Fibroblast of mammary gland (primary cell): Measurements from ENCODE around the gene KDM2B.

Experiments used
- DNase-seq: peaks from one replicate; pipeline ENCODE4 v3.0.0-alpha.2; 2010; ENCODE audit warnings: low read depth
- H3K4me3 ChIP-seq: 2 replicates; pipeline ENCODE4 v1.5.1; 2011; ENCODE audit warnings: low read depth, mild to moderate bottlenecking, low read length, moderate library complexity; ENCODE audit not compliant: control insufficient read depth
- TF ChIP-seq, protein P1 (sequence below): conservative IDR thresholded peaks from 2 replicates; pipeline ENCODE4 v1.5.1; 2011; ENCODE audit warnings: low read depth, low read length, inconsistent platforms; ENCODE audit not compliant: control insufficient read depth, insufficient read depth

KDM2B gene

DNA sequence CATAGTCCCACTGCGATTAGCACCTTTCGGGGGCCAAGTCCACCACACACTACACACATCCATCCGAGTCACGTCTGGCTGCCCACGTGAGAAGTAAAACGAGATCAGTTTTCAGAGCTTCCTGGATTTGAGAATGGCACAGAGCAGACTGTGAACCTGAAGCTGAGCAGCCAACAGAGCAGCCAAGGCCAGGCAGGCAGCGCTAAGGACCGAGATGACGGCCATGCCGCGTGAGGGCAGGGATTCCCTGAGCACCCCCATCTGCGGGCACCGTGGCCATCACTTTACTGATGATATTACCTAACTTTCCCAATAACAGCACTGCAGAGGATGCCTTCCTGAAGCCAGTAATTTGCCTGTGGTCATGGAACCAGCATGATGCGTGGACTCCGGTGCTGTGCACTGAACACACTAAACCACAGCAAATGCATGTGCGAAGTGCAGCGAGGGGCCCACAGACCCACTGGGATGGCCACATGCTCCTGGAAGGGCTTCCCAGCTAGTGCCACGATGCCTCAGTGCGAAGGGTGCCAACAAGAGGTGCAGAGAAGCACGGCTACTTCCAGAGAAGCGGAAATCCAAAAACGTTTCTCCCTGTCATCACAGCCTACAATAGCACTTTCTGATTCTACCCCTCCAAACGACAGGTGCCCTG lies 124.9 kb downstream of the KDM2B start:
- H3K4me3 ChIP-seq, result no peak overlapping the region
- no peak for DNase-seq
- TF ChIP-seq, protein P1, sequence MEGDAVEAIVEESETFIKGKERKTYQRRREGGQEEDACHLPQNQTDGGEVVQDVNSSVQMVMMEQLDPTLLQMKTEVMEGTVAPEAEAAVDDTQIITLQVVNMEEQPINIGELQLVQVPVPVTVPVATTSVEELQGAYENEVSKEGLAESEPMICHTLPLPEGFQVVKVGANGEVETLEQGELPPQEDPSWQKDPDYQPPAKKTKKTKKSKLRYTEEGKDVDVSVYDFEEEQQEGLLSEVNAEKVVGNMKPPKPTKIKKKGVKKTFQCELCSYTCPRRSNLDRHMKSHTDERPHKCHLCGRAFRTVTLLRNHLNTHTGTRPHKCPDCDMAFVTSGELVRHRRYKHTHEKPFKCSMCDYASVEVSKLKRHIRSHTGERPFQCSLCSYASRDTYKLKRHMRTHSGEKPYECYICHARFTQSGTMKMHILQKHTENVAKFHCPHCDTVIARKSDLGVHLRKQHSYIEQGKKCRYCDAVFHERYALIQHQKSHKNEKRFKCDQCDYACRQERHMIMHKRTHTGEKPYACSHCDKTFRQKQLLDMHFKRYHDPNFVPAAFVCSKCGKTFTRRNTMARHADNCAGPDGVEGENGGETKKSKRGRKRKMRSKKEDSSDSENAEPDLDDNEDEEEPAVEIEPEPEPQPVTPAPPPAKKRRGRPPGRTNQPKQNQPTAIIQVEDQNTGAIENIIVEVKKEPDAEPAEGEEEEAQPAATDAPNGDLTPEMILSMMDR, result no peak

DNA sequence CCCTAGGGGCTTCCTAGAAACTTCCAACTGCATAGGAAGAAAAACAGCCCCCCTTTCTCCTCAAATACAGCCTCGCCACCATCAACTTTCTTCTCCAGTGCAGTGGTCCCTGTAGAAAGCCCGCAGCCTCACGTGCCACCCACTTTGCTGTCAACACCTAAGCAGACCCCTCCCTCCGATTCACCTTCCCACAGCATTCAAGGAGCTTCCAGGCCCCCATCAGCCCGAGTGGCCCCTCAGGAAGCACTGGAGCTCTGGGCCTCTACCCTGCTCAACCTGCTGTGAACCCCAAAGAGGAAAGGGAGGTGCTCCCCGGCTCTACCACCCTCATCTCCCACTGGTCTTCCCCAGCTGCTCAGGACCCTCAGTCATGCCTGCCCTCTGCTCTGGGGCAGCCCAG lies 125.9 kb downstream of the KDM2B start:
- no peak for DNase-seq
- TF ChIP-seq, protein P1, result no peak
- H3K4me3 ChIP-seq, result no peak overlapping the region

DNA sequence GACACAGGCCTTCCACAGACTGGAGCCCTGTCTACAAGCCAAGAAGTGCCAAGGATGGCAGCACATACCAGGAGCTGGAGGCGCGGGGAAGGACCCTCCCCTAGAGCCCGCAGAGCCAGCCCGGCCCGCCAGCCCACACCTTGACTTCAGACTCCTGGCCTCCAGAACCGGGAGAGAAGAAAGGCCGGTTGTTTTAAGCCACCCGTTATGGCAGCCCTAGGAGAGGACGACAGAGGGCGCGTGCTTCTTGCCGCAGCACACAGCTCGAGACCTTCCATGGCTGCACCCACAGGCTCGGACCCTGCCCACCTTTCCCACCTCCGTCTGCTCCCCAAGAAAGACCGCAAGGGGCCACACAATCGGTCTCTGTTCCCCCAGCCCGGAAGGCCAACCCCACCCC lies 127.2 kb downstream of the KDM2B start:
- TF ChIP-seq, protein P1, result no peak
- H3K4me3 ChIP-seq, result no peak overlapping the region
- DNase-seq, result no peak

DNA sequence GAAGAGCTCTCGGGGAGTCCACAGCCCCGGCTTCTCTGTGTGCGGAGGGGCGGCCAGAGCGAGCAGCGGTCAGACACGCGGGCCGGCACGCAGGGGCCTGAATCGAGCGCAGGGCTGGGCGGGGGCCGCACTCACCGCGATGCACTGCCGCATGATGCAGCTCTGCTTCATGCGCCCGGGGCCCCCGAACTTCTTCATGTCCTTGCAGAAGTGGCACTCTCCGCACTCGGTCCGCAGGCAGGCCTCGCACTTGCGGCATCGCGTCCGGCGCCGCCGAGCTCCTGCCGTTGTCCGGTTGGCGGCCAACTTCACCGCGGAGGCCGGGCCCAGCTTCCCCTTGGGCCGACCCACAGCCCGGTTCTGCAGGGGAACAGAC lies 127.8 kb downstream of the KDM2B start:
- H3K4me3 ChIP-seq, result no peak overlapping the region
- TF ChIP-seq, protein P1, result no peak

DNA sequence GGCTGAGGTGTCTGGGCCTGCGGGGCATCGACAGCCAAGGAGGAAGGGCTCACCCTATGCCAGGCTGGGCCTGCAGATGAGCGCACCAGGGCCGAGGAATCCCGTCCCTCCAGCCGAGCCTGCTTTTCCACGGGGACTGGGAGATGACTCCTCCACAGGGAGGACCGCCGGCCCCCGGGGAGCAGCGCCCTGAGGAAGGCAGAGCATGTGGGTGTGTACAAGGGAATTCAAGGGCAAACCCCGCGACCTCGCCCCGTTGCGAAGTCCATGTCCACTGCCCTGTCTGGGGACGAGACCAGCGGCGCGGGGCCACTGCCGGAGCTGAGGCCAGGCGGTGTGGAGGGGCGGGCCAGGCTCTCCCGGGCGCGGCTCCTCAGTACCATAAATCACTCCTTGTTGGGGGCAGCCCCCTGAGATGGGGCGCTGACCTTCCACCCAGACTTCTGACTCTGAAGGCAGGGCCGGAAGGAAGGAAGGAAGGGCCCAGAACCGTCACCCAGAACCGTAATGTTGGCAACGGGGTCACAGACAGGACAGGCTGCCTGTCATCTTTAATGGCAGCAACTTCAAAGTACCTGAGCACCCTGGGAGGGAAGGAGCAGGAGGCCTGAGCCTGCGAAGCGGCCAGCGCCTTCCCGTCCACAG lies 128.4 kb downstream of the KDM2B start:
- no peak for DNase-seq
- H3K4me3 ChIP-seq, result no peak overlapping the region
- TF ChIP-seq, protein P1, result no peak

More for the DNA sequence above, 127.8 kb downstream of the KDM2B start:
- no peak for DNase-seq

DNA sequence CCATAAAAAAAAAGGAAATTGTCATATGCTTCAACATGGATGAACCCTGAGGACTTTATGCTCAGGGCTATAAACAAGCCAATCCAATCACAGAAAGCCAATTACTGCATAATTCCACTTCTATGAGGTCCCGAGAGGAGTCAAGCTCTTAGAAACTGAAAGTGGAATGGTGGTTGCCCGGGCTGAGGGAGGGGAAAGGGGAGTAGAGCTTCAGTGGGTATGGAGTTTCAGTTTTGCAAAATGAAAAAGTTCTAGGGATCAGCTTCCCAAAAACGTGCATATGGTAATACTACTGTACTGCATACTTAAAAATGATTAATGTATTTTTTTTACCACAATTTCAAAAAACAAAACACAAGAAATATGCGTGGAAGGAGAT lies 128.9 kb downstream of the KDM2B start:
- no peak overlapping the region for H3K4me3 ChIP-seq
- DNase-seq, result no peak
- TF ChIP-seq, protein P1, result no peak
